Measurements from ENCODE around the gene SOX13. TPM values are rescaled to one million over a fixed set of nuclear protein-coding genes. Genes with fewer than 3 reads are reported as not detected.

SOX13 gene
- total RNA-seq, 1 donor from 2014 or later, result 7.4 TPM

GRCh38 chr1:204151552-204152309 lies 78.8 kb downstream of the SOX13 start, which contains the start of gene ETNK2:
ETNK2 (minus strand) TSS chr1:204152044; CDS start chr1:204151852, 192 bp downstream.
- DNase-seq (ENCODE audit: low read depth in 2 of 2), result peak; percentile 22 to 76

GRCh38 chr1:204152310-204153044 lies 79.6 kb downstream of the SOX13 start:
- DNase-seq (ENCODE audit: low read depth in 2 of 2), result peak in 1 of 2 donors; percentile 13

GRCh38 chr1:204153667-204154066 lies 80.8 kb downstream of the SOX13 start:
- DNase-seq (ENCODE audit: low read depth in 2 of 2), result no peak

- DNase-seq (ENCODE audit: low read depth in 2 of 2), result no peak
These were observed 81.8 kb downstream of the SOX13 start for GRCh38 chr1:204154568-204155255.

- DNase-seq (ENCODE audit: low read depth in 2 of 2), result no peak
These were observed 83.0 kb downstream of the SOX13 start for GRCh38 chr1:204155881-204156280.

GRCh38 chr1:204157962-204158361 lies 85.0 kb downstream of the SOX13 start:
- DNase-seq (ENCODE audit: low read depth in 2 of 2), result no peak

GRCh38 chr1:204161609-204162493 lies 88.9 kb downstream of the SOX13 start:
- DNase-seq (ENCODE audit: low read depth in 2 of 2), result no peak

GRCh38 chr1:204162494-204163074 lies 89.7 kb downstream of the SOX13 start:
- peak; percentile 30 to 65 for DNase-seq (ENCODE audit: low read depth in 2 of 2)

GRCh38 chr1:204166219-204166618 lies 93.3 kb downstream of the SOX13 start, which contains the start of gene REN:
REN (minus strand) TSS chr1:204166337; CDS start chr1:204166293, 44 bp downstream.
- DNase-seq (ENCODE audit: low read depth in 2 of 2), result no peak

- no peak for DNase-seq (ENCODE audit: low read depth in 2 of 2)
These were observed 94.8 kb downstream of the SOX13 start for GRCh38 chr1:204167730-204168129.

- no peak for DNase-seq (ENCODE audit: low read depth in 2 of 2)
These were observed 96.9 kb downstream of the SOX13 start for GRCh38 chr1:204169858-204170257.

GRCh38 chr1:204170494-204171155 lies 97.7 kb downstream of the SOX13 start:
- DNase-seq (ENCODE audit: low read depth in 2 of 2), result no peak

- peak; percentile 81 to 90 for DNase-seq (ENCODE audit: low read depth in 2 of 2)
These were observed 98.8 kb downstream of the SOX13 start for GRCh38 chr1:204171751-204172178.

GRCh38 chr1:204172404-204173029 lies 99.6 kb downstream of the SOX13 start:
- DNase-seq (ENCODE audit: low read depth in 2 of 2), result no peak

- no peak for DNase-seq (ENCODE audit: low read depth in 2 of 2)
These were observed 102.0 kb downstream of the SOX13 start for GRCh38 chr1:204174958-204175357.

GRCh38 chr1:204176049-204176448 lies 103.1 kb downstream of the SOX13 start:
- no peak for DNase-seq (ENCODE audit: low read depth in 2 of 2)

- no peak for DNase-seq (ENCODE audit: low read depth in 2 of 2)
These were observed 104.2 kb downstream of the SOX13 start for GRCh38 chr1:204177133-204177532.
